Measurements from ENCODE around the gene OTUD3. TPM values are rescaled to one million over a fixed set of nuclear protein-coding genes. Genes with fewer than 3 reads are reported as not detected.

OTUD3 gene
- total and polyA plus RNA-seq, 12 donors = 1.2 to 5.7 (median 3.9) TPM

- 68 to 75% methylated on average over 2 of the region's 2 CpGs for WGBS, 2 donors
- Histone ChIP-seq H3K27ac (no peak overlapping the region), H3K36me3 (no peaks in the 10 kb centered on the region), H3K4me1 (no peaks in the 10 kb centered on the region), H3K9me3 (peaks cover 0 to 14% (median 0%) of the 10 kb centered on the region in 11 donors), H3K4me3 (no peak overlapping the region), H3K27me3 (peaks cover 0 to 34% (median 11%) of the 10 kb centered on the region in 7 donors)
- ATAC-seq = no peak
- no peak for TF ChIP-seq CTCF (IDR thresholded peaks at IDR 0.05)
- intact Hi-C loops (cut with DNase I) = no loop called here
- DNase-seq = no peak
Observed at GRCh38 chr1:19859876-19860275, 22.3 kb upstream of the OTUD3 start.

- intact Hi-C loops (cut with DNase I) = no loop called here
- no peak overlapping the region for H3K27ac ChIP-seq
- no peak for TF ChIP-seq CTCF (IDR thresholded peaks at IDR 0.05)
- ATAC-seq = no peak
- no peak for DNase-seq
- no peaks in the 10 kb centered on the region for H3K36me3 ChIP-seq
- H3K9me3 ChIP-seq = peaks cover 0 to 15% (median 2%) of the 10 kb centered on the region in 11 donors
- H3K4me3 ChIP-seq = no peak overlapping the region
- WGBS, 2 donors = 65 to 68% methylated on average over 2 of the region's 2 CpGs
- peaks cover 0 to 34% (median 12%) of the 10 kb centered on the region in 7 donors for H3K27me3 ChIP-seq
- no peaks in the 10 kb centered on the region for H3K4me1 ChIP-seq
Observed at GRCh38 chr1:19860418-19860817, 21.8 kb upstream of the OTUD3 start.

GRCh38 chr1:19861034-19861433 lies 21.2 kb upstream of the OTUD3 start:
- Histone ChIP-seq H3K27ac (no peak overlapping the region), H3K9me3 (peaks cover 0 to 19% (median 3%) of the 10 kb centered on the region in 11 donors), H3K4me3 (no peak overlapping the region), H3K4me1 (no peaks in the 10 kb centered on the region), H3K36me3 (no peaks in the 10 kb centered on the region), H3K27me3 (peaks cover 0 to 40% (median 17%) of the 10 kb centered on the region in 7 donors)
- no peak for DNase-seq
- intact Hi-C loops (cut with DNase I) = no loop called here
- no peak for TF ChIP-seq CTCF (IDR thresholded peaks at IDR 0.05)
- 67 to 73% methylated on average over 2 of the region's 2 CpGs for WGBS, 2 donors
- no peak for ATAC-seq

GRCh38 chr1:19861842-19862530 lies 20.2 kb upstream of the OTUD3 start:
- no peak overlapping the region for H3K4me3 ChIP-seq
- WGBS, 2 donors = 83 to 84% methylated on average over 1 of the region's 1 CpG
- H3K9me3 ChIP-seq = peaks cover 0 to 19% (median 3%) of the 10 kb centered on the region in 11 donors
- H3K27ac ChIP-seq = no peak overlapping the region
- intact Hi-C loops (cut with DNase I) = no loop called here
- H3K27me3 ChIP-seq = peaks cover 0 to 48% (median 17%) of the 10 kb centered on the region in 7 donors
- ATAC-seq (no peak), DNase-seq (no peak)
- no peaks in the 10 kb centered on the region for H3K4me1 ChIP-seq
- no peak for TF ChIP-seq CTCF (IDR thresholded peaks at IDR 0.05)
- no peaks in the 10 kb centered on the region for H3K36me3 ChIP-seq
